HepG2 (cell line): ENCODE measurements around the gene POLE. TPM values are rescaled to one million over a fixed set of nuclear protein-coding genes. Genes with fewer than 3 reads are reported as not detected.

Source experiments
- KLF15 ChIP-seq: sonication (generic); formaldehyde crosslinking; IDR thresholded peaks from 2 replicates; pipeline ENCODE4 v1.8.1; 2023; ENCODE audit warnings: borderline replicate concordance, mild to moderate bottlenecking, inconsistent platforms, missing genetic modification reagents, mixed read lengths
- NCOR1 ChIP-seq: fragments of 200-600 bp; sonication (generic); IDR thresholded peaks from 2 replicates; pipeline ENCODE4 v1.7.0; 2017; ENCODE audit warnings: antibody characterized with exemption, low read length, borderline replicate concordance
- NFYB ChIP-seq: sonication (generic); formaldehyde crosslinking; IDR thresholded peaks from 2 replicates; pipeline ENCODE4 v1.4.0; 2020; ENCODE audit warnings: missing genetic modification reagents
- TRIM22 ChIP-seq: fragments of 450-650 bp; IDR thresholded peaks from 2 replicates; pipeline ENCODE4 v1.6.1; 2017
- UBTF ChIP-seq: sonication (generic); formaldehyde crosslinking; IDR thresholded peaks from 2 replicates; pipeline ENCODE4 v1.4.0; 2020; ENCODE audit warnings: mild to moderate bottlenecking, missing genetic modification reagents
- ZNF121 ChIP-seq: sonication (generic); formaldehyde crosslinking; IDR thresholded peaks from 2 replicates; pipeline ENCODE4 v1.5.0; 2020; ENCODE audit warnings: mild to moderate bottlenecking, missing genetic modification reagents
- ZNF292 ChIP-seq: sonication (generic); formaldehyde crosslinking; IDR thresholded peaks from 2 replicates; pipeline ENCODE4 v1.8.1; 2022; ENCODE audit warnings: mild to moderate bottlenecking, low read depth, missing genetic modification reagents, borderline replicate concordance
- ZNF512B ChIP-seq: sonication (generic); formaldehyde crosslinking; IDR thresholded peaks from 2 replicates; pipeline ENCODE4 v1.5.1; 2020; ENCODE audit warnings: missing genetic modification reagents, mild to moderate bottlenecking, borderline replicate concordance
- ZNF598 ChIP-seq: sonication (generic); formaldehyde crosslinking; IDR thresholded peaks from 2 replicates; pipeline ENCODE4 v1.5.1; 2020; ENCODE audit warnings: mild to moderate bottlenecking, missing genetic modification reagents, borderline replicate concordance
- polyA plus RNA-seq, 8 experiments: library from polyadenylated mRNA; depleted of rRNA in 3 of 8; stranded (reverse) in 7 of 8; unstranded in 1 of 8; fragments of >200 nt; fragmentation: Illumina TruSeq in 4 of 8; extraction: Trizol in 4 of 8; gene quantifications; 2 replicates each; pipeline versions ENCODE4 v1.2.1 to v1.2.3, GENCODE V29; 2011 to 2016; ENCODE audit warnings: low read depth in 4 of 8, missing spikeins in 1 of 8, mixed read lengths in 1 of 8; ENCODE audit not compliant: insufficient read depth in 1 of 8
- total RNA-seq, 5 experiments: library from RNA; depleted of rRNA; stranded (reverse); fragments of >200 nt; fragmentation: Illumina TruSeq; extraction: Trizol; gene quantifications; 2 replicates each; pipeline ENCODE4 v1.2.3, GENCODE V29; 2016; ENCODE audit warnings: low read depth in 1 of 5

POLE gene
- total and polyA plus RNA-seq, 2 of the 13 experiments (the other 11 are each of a cell fraction or from before 2014, with no cell fraction given), result 25.3 to 52.2 TPM

GRCh38 chr12:132710043-132710404 lies 22.9 kb upstream of the POLE start (continued):
- TF ChIP-seq NFYB (CRISPR knock-in tag) (no peak), UBTF (CRISPR knock-in tag) (peak; percentile 51; the same call in 1 of the 2 replicates), ZNF292 (CRISPR knock-in tag) (peak; percentile 61), ZNF121 (CRISPR knock-in tag) (peak; percentile 12; the same call in 1 of the 2 replicates), NCOR1 (no peak), KLF15 (CRISPR knock-in tag) (no peak), TRIM22 (no peak), ZNF512B (peak; percentile 38; the same call in 1 of the 2 replicates), ZNF598 (CRISPR knock-in tag) (peak; percentile 14; the same call in 1 of the 2 replicates)
- TF ChIP-seq, all 625 proteins: peak for 19
